ENCODE measurements around the gene RAB3D. TPM values are rescaled to one million over a fixed set of nuclear protein-coding genes. Genes with fewer than 3 reads are reported as not detected.

The RAB3D gene
- 10 to 100 TPM in 6 of 9 donors, 1 to 10 TPM in 3; 4.2 to 23.9 (median 13.4) TPM for total RNA-seq
- polyA plus RNA-seq = 1 to 10 TPM; 2.6 to 4.3 (median 3.3) TPM
- long read RNA-seq, donor 1, full-length matches to known transcripts = 1 of 1 reads
- long read RNA-seq, donor 1, partial matches to known transcripts = 0 of 1 reads
- long read RNA-seq, donor 1, other reads (novel, unspliced or antisense) = 0 of 1 reads
- long read RNA-seq, donor 2, full-length matches to known transcripts = 2 of 2 reads
- long read RNA-seq, donor 2, partial matches to known transcripts = 0 of 2 reads
- long read RNA-seq, donor 2, other reads (novel, unspliced or antisense) = 0 of 2 reads
- long read RNA-seq, donor 3, full-length matches to known transcripts = 1 of 1 reads
- long read RNA-seq, donor 3, partial matches to known transcripts = 0 of 1 reads
- long read RNA-seq, donor 3, other reads (novel, unspliced or antisense) = 0 of 1 reads
- long read RNA-seq, donor 4, full-length matches to known transcripts = 1 of 4 reads
- long read RNA-seq, donor 4, partial matches to known transcripts = 0 of 4 reads
- long read RNA-seq, donor 4, other reads (novel, unspliced or antisense) = 3 of 4 reads
- long read RNA-seq, donor 5, full-length matches to known transcripts = 26 of 38 reads
- long read RNA-seq, donor 5, partial matches to known transcripts = 1 of 38 reads
- long read RNA-seq, donor 5, other reads (novel, unspliced or antisense) = 11 of 38 reads
- long read RNA-seq, donor 6, partial matches to known transcripts = 0 of 5 reads
- long read RNA-seq, donor 6, other reads (novel, unspliced or antisense) = 5 of 5 reads
- long read RNA-seq, donor 7, full-length matches to known transcripts = 1 of 1 reads
- long read RNA-seq, donor 7, partial matches to known transcripts = 0 of 1 reads
- long read RNA-seq, donor 7, other reads (novel, unspliced or antisense) = 0 of 1 reads
- long read RNA-seq, donor 8 = 0 reads
- long read RNA-seq, donor 9 = 0 reads
- long read RNA-seq, donor 10 = 0 reads

- intact Hi-C loops (cut with DNase I) = no loop called here
- peaks cover 22 to 25% of the 10 kb centered on the region in 2 donors for H3K4me1 ChIP-seq (replicated peaks in 1 of 2)
Observed at GRCh38 chr19:11339254-11340098, at the start of gene RAB3D. Gene RAB3D (minus strand): TSS chr19:11339657. CDS start chr19:11337399, 2,258 bp downstream.

GRCh38 chr19:11387162-11388034 is 47.9 kb upstream of the RAB3D start:
- 75 to 81% (median 78%) methylated on average over 19 of the region's 19 CpGs for WGBS, 4 donors
- Histone ChIP-seq H3K27ac (peak overlapping the region in 1 of 5 donors; percentile 3), H3K4me1 (replicated peaks in 1 of 2) (peaks cover 3 to 14% of the 10 kb centered on the region in 2 donors), H3K36me3 (replicated peaks in 1 of 2) (no peaks in the 10 kb centered on the region), H3K4me3 (no peak overlapping the region), H3K27me3 (no peaks in the 10 kb centered on the region), H3K9me3 (replicated peaks in 1 of 3) (no peaks in the 10 kb centered on the region)
- DNase-seq = no peak
- TF ChIP-seq CTCF (IDR thresholded peaks at IDR 0.05) = no peak
- TF ChIP-seq POLR2A (IDR thresholded peaks at IDR 0.05) = no peak
- intact Hi-C loops (cut with DNase I) = loop anchor here in 1 of 2 donors (5.0 kb wide), 1 partner anchor 45 kb away; no protein-coding TSS in a partner anchor

More at GRCh38 chr19:11339254-11340098, at the start of gene RAB3D:
- no peaks in the 10 kb centered on the region for H3K27me3 ChIP-seq
- TF ChIP-seq POLR2A (IDR thresholded peaks at IDR 0.05) (peak in 1 of 2 donors; percentile 28), CTCF (IDR thresholded peaks at IDR 0.05) (no peak)
- peak within 1 kb of the TSS in 4 of 5 donors; percentile 2 to 76 (median 42) for H3K27ac ChIP-seq
- peak; percentile 91 to 95 (median 94) for DNase-seq
- H3K36me3 ChIP-seq (replicated peaks in 1 of 2) = peaks cover 0 to 22% of the 10 kb centered on the region in 2 donors
- WGBS, 4 donors = 8 to 28% (median 13%) methylated on average over 8 to 53 of the region's 53 CpGs
- H3K4me3 ChIP-seq = peak within 1 kb of the TSS in 3 of 4 donors; percentile 56 to 86 (median 78)
- H3K9me3 ChIP-seq (replicated peaks in 1 of 3) = no peaks in the 10 kb centered on the region

DNA sequence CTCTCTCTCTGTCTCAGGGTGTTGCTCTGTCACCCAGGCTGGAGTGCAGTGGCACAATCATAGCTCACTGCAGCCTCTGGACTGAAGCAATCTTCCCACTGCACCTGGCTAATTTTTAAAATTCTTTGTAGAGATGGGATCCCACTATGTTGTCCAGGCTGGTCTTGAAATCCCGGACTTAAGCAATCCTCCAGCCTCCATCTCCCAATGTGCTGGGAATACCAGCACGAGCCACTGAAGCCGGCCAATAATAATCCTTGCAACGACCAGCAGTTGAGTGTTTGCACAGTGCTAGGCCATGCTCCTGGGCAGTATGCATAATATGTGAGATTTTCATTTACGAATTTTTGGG is 45.3 kb upstream of the RAB3D start:
- Histone ChIP-seq H3K9me3 (replicated peaks in 1 of 3) (no peaks in the 10 kb centered on the region), H3K4me3 (no peak overlapping the region), H3K4me1 (replicated peaks in 1 of 2) (peaks cover 14 to 32% of the 10 kb centered on the region in 2 donors), H3K27me3 (no peaks in the 10 kb centered on the region), H3K27ac (peak overlapping the region in 1 of 5 donors; percentile 70), H3K36me3 (replicated peaks in 1 of 2) (no peaks in the 10 kb centered on the region)
- intact Hi-C loops (cut with DNase I) = loop anchor here (5.0 kb wide), 3 partner anchors 48 to 98 kb away; partner anchors contain the start of gene ELAVL3 (in 1 of the 2)
- WGBS, 4 donors = 84 to 88% (median 86%) methylated on average over 5 of the region's 5 CpGs
- DNase-seq = no peak
- TF ChIP-seq CTCF (IDR thresholded peaks at IDR 0.05) = no peak
- TF ChIP-seq POLR2A (IDR thresholded peaks at IDR 0.05) = no peak

Data from adrenal gland (tissue), 19 donors.